ENCODE results near the gene CTNND2. TPM values are rescaled to one million over a fixed set of nuclear protein-coding genes. Genes with fewer than 3 reads are reported as not detected.
A peak's percentile ranks its signal among the peaks of the same experiment; 100 is the strongest.

CTNND2 gene
- total RNA-seq, 1 donor from 2014 or later: 18.4 TPM

DNA sequence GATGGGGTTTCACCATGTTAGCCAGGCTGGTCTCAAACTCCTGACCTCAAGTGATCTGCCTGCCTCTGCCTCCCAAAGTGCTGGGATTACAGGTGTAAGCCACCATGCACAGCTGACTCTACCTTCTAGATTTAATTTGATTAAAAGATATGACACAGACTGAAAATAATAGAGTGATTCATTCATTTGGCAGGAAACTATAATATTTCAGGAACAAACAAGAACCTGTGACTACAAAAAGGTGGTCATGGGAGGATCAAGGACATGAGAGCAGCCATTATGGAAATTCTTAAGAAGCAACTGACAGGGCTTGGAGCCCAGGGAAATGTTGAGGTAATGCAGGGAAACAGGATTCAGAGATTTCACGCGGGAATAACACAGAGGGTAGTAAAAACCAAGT is 877.7 kb downstream of the CTNND2 start:
- Histone ChIP-seq H3K27ac (replicated peaks) (no peak overlapping the region), H3K27me3 (ENCODE audit: low read depth) (no peaks in the 10 kb centered on the region), H3K4me1 (peaks cover 15% of the 10 kb centered on the region), H3K36me3 (no peaks in the 10 kb centered on the region), H3K9me3 (replicated peaks) (peaks cover 33% of the 10 kb centered on the region), H3K4me3 (no peak overlapping the region)
- intact Hi-C loops (cut with micrococcal nuclease): no loop called here
- no peak for DNase-seq
- TF ChIP-seq, protein P1, sequence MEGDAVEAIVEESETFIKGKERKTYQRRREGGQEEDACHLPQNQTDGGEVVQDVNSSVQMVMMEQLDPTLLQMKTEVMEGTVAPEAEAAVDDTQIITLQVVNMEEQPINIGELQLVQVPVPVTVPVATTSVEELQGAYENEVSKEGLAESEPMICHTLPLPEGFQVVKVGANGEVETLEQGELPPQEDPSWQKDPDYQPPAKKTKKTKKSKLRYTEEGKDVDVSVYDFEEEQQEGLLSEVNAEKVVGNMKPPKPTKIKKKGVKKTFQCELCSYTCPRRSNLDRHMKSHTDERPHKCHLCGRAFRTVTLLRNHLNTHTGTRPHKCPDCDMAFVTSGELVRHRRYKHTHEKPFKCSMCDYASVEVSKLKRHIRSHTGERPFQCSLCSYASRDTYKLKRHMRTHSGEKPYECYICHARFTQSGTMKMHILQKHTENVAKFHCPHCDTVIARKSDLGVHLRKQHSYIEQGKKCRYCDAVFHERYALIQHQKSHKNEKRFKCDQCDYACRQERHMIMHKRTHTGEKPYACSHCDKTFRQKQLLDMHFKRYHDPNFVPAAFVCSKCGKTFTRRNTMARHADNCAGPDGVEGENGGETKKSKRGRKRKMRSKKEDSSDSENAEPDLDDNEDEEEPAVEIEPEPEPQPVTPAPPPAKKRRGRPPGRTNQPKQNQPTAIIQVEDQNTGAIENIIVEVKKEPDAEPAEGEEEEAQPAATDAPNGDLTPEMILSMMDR (IDR thresholded peaks at IDR 0.05; ENCODE audit: borderline replicate concordance): no peak

DNA sequence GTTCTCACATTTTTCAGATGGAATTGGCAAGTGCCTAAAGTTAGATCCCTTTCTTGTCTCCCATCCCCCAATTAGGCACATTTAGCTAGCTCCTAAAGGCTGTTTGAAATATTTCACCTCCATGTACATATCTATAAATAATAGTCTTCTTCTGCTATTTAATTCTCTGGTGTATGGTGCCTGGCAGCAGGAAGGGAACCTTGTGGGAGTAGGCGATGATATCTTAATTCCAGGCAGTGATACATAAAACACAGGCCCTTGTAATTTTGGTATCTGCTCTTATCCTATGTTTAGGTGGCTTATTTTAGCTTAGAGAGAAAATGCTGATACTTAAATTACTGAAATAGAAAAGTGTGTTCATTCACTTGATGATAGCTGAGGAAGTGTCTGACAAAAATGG is 880.3 kb downstream of the CTNND2 start:
- Histone ChIP-seq H3K4me1 (peaks cover 15% of the 10 kb centered on the region), H3K4me3 (no peak overlapping the region), H3K9me3 (replicated peaks) (peaks cover 7% of the 10 kb centered on the region), H3K27ac (replicated peaks) (peak overlapping the region; percentile 36), H3K36me3 (no peaks in the 10 kb centered on the region), H3K27me3 (ENCODE audit: low read depth) (no peaks in the 10 kb centered on the region)
- intact Hi-C loops (cut with micrococcal nuclease): no loop called here
- TF ChIP-seq, protein P1 (IDR thresholded peaks at IDR 0.05; ENCODE audit: borderline replicate concordance): no peak
- DNase-seq: no peak

DNA sequence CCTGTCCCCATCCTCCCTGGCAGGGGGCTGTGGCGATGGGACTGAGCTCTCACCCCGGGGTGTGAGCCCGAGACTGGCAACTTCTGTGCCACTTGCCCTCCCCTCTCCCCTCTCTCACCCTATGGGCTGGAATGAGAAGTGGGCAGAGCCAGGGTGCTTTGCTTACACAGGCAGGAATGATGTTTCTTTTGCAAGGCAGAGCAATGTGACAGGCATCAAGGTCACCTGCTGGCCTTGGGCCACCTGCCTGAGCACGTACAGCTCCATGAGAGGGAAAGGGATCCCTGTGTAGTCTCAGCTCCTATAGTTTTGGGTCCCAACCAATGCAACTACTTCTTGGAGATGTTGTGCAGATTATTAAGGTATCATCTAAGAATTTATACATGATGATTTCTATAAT is 890.5 kb downstream of the CTNND2 start:
- peak; percentile 37 for DNase-seq
- H3K4me1 ChIP-seq: peaks cover 40% of the 10 kb centered on the region
- no peaks in the 10 kb centered on the region for H3K9me3 ChIP-seq (replicated peaks)
- H3K27me3 ChIP-seq (ENCODE audit: low read depth): no peaks in the 10 kb centered on the region
- H3K36me3 ChIP-seq: no peaks in the 10 kb centered on the region
- peak overlapping the region; percentile 59 for H3K27ac ChIP-seq (replicated peaks)
- intact Hi-C loops (cut with micrococcal nuclease): no loop called here
- H3K4me3 ChIP-seq: no peak overlapping the region
- TF ChIP-seq, protein P1 (IDR thresholded peaks at IDR 0.05; ENCODE audit: borderline replicate concordance): no peak

DNA sequence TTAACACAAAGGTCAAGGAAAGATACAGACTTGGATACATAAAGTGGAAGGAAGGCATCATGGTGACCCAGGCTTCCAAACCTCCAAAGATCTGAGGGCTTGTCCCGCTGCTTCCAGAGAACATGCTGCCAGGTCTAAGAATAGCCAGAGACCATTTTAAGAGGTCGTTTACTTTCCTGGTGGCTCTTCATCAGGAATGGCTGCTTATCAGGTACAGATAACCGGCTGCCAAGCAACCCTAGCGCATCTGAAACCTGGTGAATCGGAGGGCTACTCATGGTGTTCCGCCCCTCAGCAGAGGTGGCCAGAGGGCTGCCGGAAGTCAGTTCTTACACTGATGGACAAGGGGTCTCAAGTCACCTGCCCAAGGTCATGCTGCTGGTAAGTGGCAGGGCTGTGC is 892.0 kb downstream of the CTNND2 start:
- H3K27me3 ChIP-seq (ENCODE audit: low read depth): no peaks in the 10 kb centered on the region
- H3K27ac ChIP-seq (replicated peaks): peak overlapping the region; percentile 32
- H3K9me3 ChIP-seq (replicated peaks): peaks cover 6% of the 10 kb centered on the region
- DNase-seq: no peak
- no peaks in the 10 kb centered on the region for H3K36me3 ChIP-seq
- TF ChIP-seq, protein P1 (IDR thresholded peaks at IDR 0.05; ENCODE audit: borderline replicate concordance): no peak
- H3K4me1 ChIP-seq: peaks cover 40% of the 10 kb centered on the region
- intact Hi-C loops (cut with micrococcal nuclease): no loop called here
- H3K4me3 ChIP-seq: no peak overlapping the region

GRCh38 chr5:11010429-11011210 is 893.6 kb downstream of the CTNND2 start:
- no peaks in the 10 kb centered on the region for H3K27me3 ChIP-seq (ENCODE audit: low read depth)
- TF ChIP-seq, protein P1 (IDR thresholded peaks at IDR 0.05; ENCODE audit: borderline replicate concordance): no peak
- no peak overlapping the region for H3K27ac ChIP-seq (replicated peaks)
- no peak for DNase-seq
- H3K9me3 ChIP-seq (replicated peaks): peaks cover 6% of the 10 kb centered on the region
- no peak overlapping the region for H3K4me3 ChIP-seq
- intact Hi-C loops (cut with micrococcal nuclease): no loop called here
- no peaks in the 10 kb centered on the region for H3K36me3 ChIP-seq
- H3K4me1 ChIP-seq: peaks cover 44% of the 10 kb centered on the region
